ENCODE measurements around the gene DACH1.

The DACH1 gene

GRCh38 chr13:71727042-71727441 is 140.0 kb downstream of the DACH1 start:
- Histone ChIP-seq H3K36me3 (ENCODE audit: insufficient read depth, low read length) (no peaks in the 10 kb centered on the region), H3K27me3 (ENCODE audit: control insufficient read depth in 1 of 2, insufficient read depth in 2 of 2, low read length in 2 of 2) (no peaks in the 10 kb centered on the region), H3K9ac (ENCODE audit: low read length) (no peak overlapping the region), H3K9me3 (ENCODE audit: low read length) (no peaks in the 10 kb centered on the region), H3K27ac (ENCODE audit: low read depth, low read length) (no peak overlapping the region), H3K4me1 (ENCODE audit: insufficient read depth, low read length) (no peaks in the 10 kb centered on the region), H3K4me3 (ENCODE audit: low read depth in 1 of 2, low read length in 2 of 2) (no peak overlapping the region)

DNA sequence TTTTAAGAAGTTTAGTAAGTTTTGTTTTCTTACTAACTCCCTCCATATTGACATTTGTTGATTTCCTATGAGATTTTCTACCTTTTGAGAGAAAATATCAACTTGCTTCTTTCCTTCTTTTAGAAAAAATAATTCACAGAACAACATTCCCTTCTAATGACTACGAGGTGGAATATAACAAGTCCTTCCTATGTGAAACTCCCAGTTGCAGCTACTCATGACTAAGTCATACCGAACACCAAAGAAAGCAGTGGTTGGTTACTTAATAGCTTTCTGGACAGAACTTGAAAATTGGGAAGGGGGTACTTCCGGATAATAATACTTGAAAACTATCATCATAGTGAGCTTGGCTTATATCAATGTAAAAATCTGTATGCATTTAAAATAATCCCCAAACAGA is 144.8 kb downstream of the DACH1 start:
- no peak overlapping the region for H3K9ac ChIP-seq (ENCODE audit: low read length)

DNA sequence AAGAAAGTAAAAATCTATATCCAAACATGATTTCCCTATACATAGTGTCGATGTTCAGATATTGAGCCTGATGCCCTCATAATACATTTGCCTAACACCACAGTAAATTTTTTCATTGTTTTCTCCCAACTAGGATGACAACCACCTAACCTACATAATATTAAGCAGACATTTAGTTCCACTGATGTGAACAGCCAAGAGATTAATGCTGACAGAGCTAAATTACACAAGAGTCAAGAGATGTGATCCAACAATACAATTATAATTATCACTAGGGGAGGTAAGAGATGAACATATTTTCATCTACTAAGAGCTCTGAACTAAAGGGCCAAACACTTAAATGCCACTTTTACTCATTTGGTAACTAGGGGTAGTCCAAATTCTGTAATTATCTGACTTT is 145.9 kb downstream of the DACH1 start:
- Histone ChIP-seq H3K9ac (ENCODE audit: low read length) (no peak overlapping the region), H3K4me3 (ENCODE audit: low read depth in 1 of 2, low read length in 2 of 2) (no peak overlapping the region), H3K4me1 (ENCODE audit: insufficient read depth, low read length) (no peaks in the 10 kb centered on the region), H3K36me3 (ENCODE audit: insufficient read depth, low read length) (no peaks in the 10 kb centered on the region), H3K27ac (ENCODE audit: low read depth, low read length) (no peak overlapping the region), H3K27me3 (ENCODE audit: control insufficient read depth in 1 of 2, insufficient read depth in 2 of 2, low read length in 2 of 2) (no peaks in the 10 kb centered on the region), H3K9me3 (ENCODE audit: low read length) (no peaks in the 10 kb centered on the region)

More for the DNA sequence above, 144.8 kb downstream of the DACH1 start:
- H3K36me3 ChIP-seq (ENCODE audit: insufficient read depth, low read length): no peaks in the 10 kb centered on the region
- H3K27ac ChIP-seq (ENCODE audit: low read depth, low read length): no peak overlapping the region
- H3K27me3 ChIP-seq (ENCODE audit: control insufficient read depth in 1 of 2, insufficient read depth in 2 of 2, low read length in 2 of 2): no peaks in the 10 kb centered on the region
- H3K4me3 ChIP-seq (ENCODE audit: low read depth in 1 of 2, low read length in 2 of 2): no peak overlapping the region
- no peaks in the 10 kb centered on the region for H3K4me1 ChIP-seq (ENCODE audit: insufficient read depth, low read length)
- H3K9me3 ChIP-seq (ENCODE audit: low read length): no peaks in the 10 kb centered on the region

- H3K9me3 ChIP-seq (ENCODE audit: low read length): no peaks in the 10 kb centered on the region
- H3K27ac ChIP-seq (ENCODE audit: low read depth, low read length): no peak overlapping the region
- no peaks in the 10 kb centered on the region for H3K27me3 ChIP-seq (ENCODE audit: control insufficient read depth in 1 of 2, insufficient read depth in 2 of 2, low read length in 2 of 2)
- H3K9ac ChIP-seq (ENCODE audit: low read length): no peak overlapping the region
- H3K4me1 ChIP-seq (ENCODE audit: insufficient read depth, low read length): no peaks in the 10 kb centered on the region
- no peak overlapping the region for H3K4me3 ChIP-seq (ENCODE audit: low read depth in 1 of 2, low read length in 2 of 2)
- H3K36me3 ChIP-seq (ENCODE audit: insufficient read depth, low read length): no peaks in the 10 kb centered on the region
These were observed 148.1 kb downstream of the DACH1 start for GRCh38 chr13:71718931-71719330.

GRCh38 chr13:71714802-71715375 is 152.1 kb downstream of the DACH1 start:
- H3K4me3 ChIP-seq (ENCODE audit: low read depth in 1 of 2, low read length in 2 of 2): no peak overlapping the region
- no peaks in the 10 kb centered on the region for H3K27me3 ChIP-seq (ENCODE audit: control insufficient read depth in 1 of 2, insufficient read depth in 2 of 2, low read length in 2 of 2)
- H3K36me3 ChIP-seq (ENCODE audit: insufficient read depth, low read length): no peaks in the 10 kb centered on the region
- no peak overlapping the region for H3K27ac ChIP-seq (ENCODE audit: low read depth, low read length)
- H3K9ac ChIP-seq (ENCODE audit: low read length): no peak overlapping the region
- no peaks in the 10 kb centered on the region for H3K4me1 ChIP-seq (ENCODE audit: insufficient read depth, low read length)
- no peaks in the 10 kb centered on the region for H3K9me3 ChIP-seq (ENCODE audit: low read length)

- no peak overlapping the region for H3K9ac ChIP-seq (ENCODE audit: low read length)
- H3K27ac ChIP-seq (ENCODE audit: low read depth, low read length): no peak overlapping the region
- no peaks in the 10 kb centered on the region for H3K27me3 ChIP-seq (ENCODE audit: control insufficient read depth in 1 of 2, insufficient read depth in 2 of 2, low read length in 2 of 2)
These were observed 153.9 kb downstream of the DACH1 start for GRCh38 chr13:71712988-71713653.

DNA sequence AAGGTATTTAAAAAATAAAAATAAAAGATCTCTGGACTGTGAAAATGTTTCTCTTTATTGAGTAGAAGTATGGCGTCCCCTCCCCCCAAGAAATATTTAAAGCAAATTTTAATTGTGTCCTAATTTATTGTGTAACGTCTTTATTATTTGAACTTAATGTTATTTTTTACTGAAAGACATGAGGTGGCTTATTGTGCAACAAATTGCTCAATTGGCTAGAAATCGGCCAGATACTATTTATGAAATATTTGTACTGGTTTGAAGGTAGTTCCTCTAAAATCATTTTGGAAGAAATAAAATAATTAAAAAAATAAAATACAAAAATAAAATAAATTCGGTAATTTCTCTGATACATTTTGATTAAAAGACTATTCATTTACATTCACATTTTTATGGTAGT is 162.3 kb downstream of the DACH1 start:
- Histone ChIP-seq H3K27me3 (ENCODE audit: control insufficient read depth in 1 of 2, insufficient read depth in 2 of 2, low read length in 2 of 2) (no peaks in the 10 kb centered on the region), H3K4me3 (ENCODE audit: low read depth in 1 of 2, low read length in 2 of 2) (no peak overlapping the region), H3K9ac (ENCODE audit: low read length) (no peak overlapping the region), H3K4me1 (ENCODE audit: insufficient read depth, low read length) (no peaks in the 10 kb centered on the region), H3K27ac (ENCODE audit: low read depth, low read length) (no peak overlapping the region), H3K36me3 (ENCODE audit: insufficient read depth, low read length) (no peaks in the 10 kb centered on the region), H3K9me3 (ENCODE audit: low read length) (no peaks in the 10 kb centered on the region)

More at GRCh38 chr13:71712988-71713653, 153.9 kb downstream of the DACH1 start:
- Histone ChIP-seq H3K4me3 (ENCODE audit: low read depth in 1 of 2, low read length in 2 of 2) (no peak overlapping the region), H3K36me3 (ENCODE audit: insufficient read depth, low read length) (no peaks in the 10 kb centered on the region), H3K9me3 (ENCODE audit: low read length) (no peaks in the 10 kb centered on the region), H3K4me1 (ENCODE audit: insufficient read depth, low read length) (no peaks in the 10 kb centered on the region)

GRCh38 chr13:71703138-71703537 is 163.9 kb downstream of the DACH1 start:
- Histone ChIP-seq H3K9me3 (ENCODE audit: low read length) (no peaks in the 10 kb centered on the region), H3K36me3 (ENCODE audit: insufficient read depth, low read length) (no peaks in the 10 kb centered on the region), H3K4me1 (ENCODE audit: insufficient read depth, low read length) (no peaks in the 10 kb centered on the region), H3K27me3 (ENCODE audit: control insufficient read depth in 1 of 2, insufficient read depth in 2 of 2, low read length in 2 of 2) (no peaks in the 10 kb centered on the region), H3K9ac (ENCODE audit: low read length) (no peak overlapping the region), H3K27ac (ENCODE audit: low read depth, low read length) (no peak overlapping the region), H3K4me3 (ENCODE audit: low read depth in 1 of 2, low read length in 2 of 2) (no peak overlapping the region)

DNA sequence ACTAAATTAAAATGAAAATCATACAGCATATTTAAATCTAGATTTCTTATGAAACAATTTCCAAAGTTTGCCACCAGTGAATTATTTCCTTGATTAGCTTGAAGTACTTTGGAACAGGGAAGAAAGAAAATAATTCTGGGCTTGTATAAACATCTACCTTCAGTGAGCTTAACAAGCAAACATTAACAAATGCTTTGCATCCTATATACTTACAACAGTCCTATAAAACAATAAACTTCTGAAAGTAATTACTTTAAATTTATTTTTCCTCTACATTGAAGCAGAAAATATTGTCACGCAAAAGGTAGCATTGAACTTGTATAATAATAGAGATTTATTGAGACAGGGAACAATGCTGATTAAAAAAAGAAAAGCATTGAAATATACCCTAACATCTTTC is 164.8 kb downstream of the DACH1 start:
- Histone ChIP-seq H3K27me3 (ENCODE audit: control insufficient read depth in 1 of 2, insufficient read depth in 2 of 2, low read length in 2 of 2) (no peaks in the 10 kb centered on the region), H3K4me3 (ENCODE audit: low read depth in 1 of 2, low read length in 2 of 2) (no peak overlapping the region), H3K9me3 (ENCODE audit: low read length) (no peaks in the 10 kb centered on the region), H3K4me1 (ENCODE audit: insufficient read depth, low read length) (no peaks in the 10 kb centered on the region), H3K36me3 (ENCODE audit: insufficient read depth, low read length) (no peaks in the 10 kb centered on the region), H3K9ac (ENCODE audit: low read length) (no peak overlapping the region), H3K27ac (ENCODE audit: low read depth, low read length) (no peak overlapping the region)

- Histone ChIP-seq H3K9ac (ENCODE audit: low read length) (no peak overlapping the region), H3K4me3 (ENCODE audit: low read depth in 1 of 2, low read length in 2 of 2) (no peak overlapping the region), H3K36me3 (ENCODE audit: insufficient read depth, low read length) (no peaks in the 10 kb centered on the region), H3K27me3 (ENCODE audit: control insufficient read depth in 1 of 2, insufficient read depth in 2 of 2, low read length in 2 of 2) (no peaks in the 10 kb centered on the region), H3K9me3 (ENCODE audit: low read length) (no peaks in the 10 kb centered on the region), H3K27ac (ENCODE audit: low read depth, low read length) (no peak overlapping the region), H3K4me1 (ENCODE audit: insufficient read depth, low read length) (no peaks in the 10 kb centered on the region)
These were observed 165.3 kb downstream of the DACH1 start for GRCh38 chr13:71701741-71702140.

DNA sequence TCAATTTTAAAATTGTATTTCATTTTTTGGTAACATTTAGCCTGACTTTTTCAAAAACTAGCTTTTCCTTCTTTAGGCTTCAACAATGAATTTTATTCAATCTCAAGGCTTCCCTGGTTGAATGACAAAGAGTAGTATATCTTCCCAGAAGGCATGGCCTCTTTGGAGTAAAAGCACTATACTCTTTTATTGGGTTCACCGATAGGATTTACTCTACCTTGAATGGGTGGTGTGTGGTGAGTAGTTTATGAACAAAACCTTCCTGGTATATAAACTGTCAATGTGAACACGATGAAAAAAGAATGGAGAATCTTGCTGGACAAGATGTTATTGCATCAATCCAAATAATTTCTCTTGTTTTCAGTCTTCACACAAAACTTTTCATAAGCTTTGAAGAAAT is 167.7 kb downstream of the DACH1 start:
- no peaks in the 10 kb centered on the region for H3K36me3 ChIP-seq (ENCODE audit: insufficient read depth, low read length)
- no peaks in the 10 kb centered on the region for H3K9me3 ChIP-seq (ENCODE audit: low read length)
- H3K27me3 ChIP-seq (ENCODE audit: control insufficient read depth in 1 of 2, insufficient read depth in 2 of 2, low read length in 2 of 2): no peaks in the 10 kb centered on the region
- no peak overlapping the region for H3K4me3 ChIP-seq (ENCODE audit: low read depth in 1 of 2, low read length in 2 of 2)
- no peak overlapping the region for H3K27ac ChIP-seq (ENCODE audit: low read depth, low read length)
- H3K9ac ChIP-seq (ENCODE audit: low read length): no peak overlapping the region
- H3K4me1 ChIP-seq (ENCODE audit: insufficient read depth, low read length): no peaks in the 10 kb centered on the region

DNA sequence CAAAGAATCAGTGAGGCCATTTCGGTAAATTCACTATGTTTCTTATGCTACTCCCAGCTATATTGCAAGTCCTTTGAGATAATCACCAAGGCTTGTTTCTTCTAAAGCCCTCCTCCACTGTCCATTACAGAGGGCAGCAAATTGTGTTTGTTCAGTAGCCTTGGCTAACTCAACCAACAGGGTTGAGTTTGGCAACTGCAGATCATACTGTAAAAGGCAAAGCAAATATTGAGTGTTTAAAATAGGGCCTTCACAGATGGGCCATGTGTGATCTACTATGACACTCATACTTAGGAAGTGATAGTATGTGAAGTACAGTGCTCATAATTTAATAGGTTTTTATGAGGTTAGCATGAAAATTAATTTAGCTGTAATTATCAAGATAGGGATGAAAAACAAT is 171.3 kb downstream of the DACH1 start:
- Histone ChIP-seq H3K9me3 (ENCODE audit: low read length) (no peaks in the 10 kb centered on the region), H3K4me1 (ENCODE audit: insufficient read depth, low read length) (no peaks in the 10 kb centered on the region), H3K4me3 (ENCODE audit: low read depth in 1 of 2, low read length in 2 of 2) (no peak overlapping the region), H3K36me3 (ENCODE audit: insufficient read depth, low read length) (no peaks in the 10 kb centered on the region), H3K27me3 (ENCODE audit: control insufficient read depth in 1 of 2, insufficient read depth in 2 of 2, low read length in 2 of 2) (no peaks in the 10 kb centered on the region), H3K9ac (ENCODE audit: low read length) (no peak overlapping the region), H3K27ac (ENCODE audit: low read depth, low read length) (no peak overlapping the region)

Measured in muscle layer of colon (tissue), 2 donors.